MM.1S (cell line): ENCODE measurements around the gene ABCC9.

Experiments used
- DNase-seq: peaks from one replicate; pipeline ENCODE4 v3.0.0-alpha.2; 2015
- H2AFZ ChIP-seq: fragments of 300-600 bp; sonication (generic); 2 replicates; pipeline ENCODE4 v1.6.0; 2016; ENCODE audit warnings: antibody characterized with exemption, low read length
- H3F3A ChIP-seq: fragments of 300-600 bp; sonication (generic); 2 replicates; pipeline ENCODE4 v1.6.1; 2016; ENCODE audit warnings: mild to moderate bottlenecking, antibody characterized with exemption, low read length, moderate library complexity, mixed read lengths; ENCODE audit not compliant: insufficient read depth
- H3K27ac ChIP-seq: fragments of 300-600 bp; sonication (generic); 2 replicates; pipeline ENCODE4 v1.5.1; 2016; ENCODE audit warnings: mild to moderate bottlenecking, low read length
- H3K27me3 ChIP-seq: fragments of 300-600 bp; sonication (generic); replicated peaks from 2 replicates; pipeline ENCODE4 v1.6.0; 2016; ENCODE audit warnings: low read length; ENCODE audit not compliant: insufficient read depth
- H3K36me3 ChIP-seq: fragments of 300-600 bp; sonication (generic); replicated peaks from 2 replicates; pipeline ENCODE4 v1.6.1; 2016; ENCODE audit warnings: mild to moderate bottlenecking, low read length, mixed read lengths; ENCODE audit not compliant: insufficient read depth
- H3K4me1 ChIP-seq: fragments of 300-600 bp; sonication (generic); 2 replicates; pipeline ENCODE4 v1.6.1; 2016; ENCODE audit warnings: low read length, mixed read lengths
- H3K4me2 ChIP-seq: fragments of 300-600 bp; sonication (generic); 2 replicates; pipeline ENCODE4 v1.6.0; 2016; ENCODE audit warnings: low read depth, low read length
- H3K4me3 ChIP-seq: fragments of 300-600 bp; sonication (generic); 2 replicates; pipeline ENCODE4 v1.5.1; 2016; ENCODE audit warnings: low read length, mixed read lengths
- H3K79me2 ChIP-seq: fragments of 300-600 bp; sonication (generic); 2 replicates; pipeline ENCODE4 v1.6.1; 2016; ENCODE audit warnings: mixed run types, low read length, mixed read lengths
- H3K9ac ChIP-seq: fragments of 300-600 bp; sonication (generic); 2 replicates; pipeline ENCODE4 v1.6.1; 2016; ENCODE audit warnings: low read length, mixed read lengths
- H3K9me2 ChIP-seq: fragments of 300-600 bp; sonication (generic); replicated peaks from 2 replicates; pipeline ENCODE4 v1.6.1; 2016; ENCODE audit warnings: mild to moderate bottlenecking, low read length, mixed read lengths; ENCODE audit not compliant: insufficient read depth
- H3K9me3 ChIP-seq: fragments of 300-600 bp; sonication (generic); replicated peaks from 2 replicates; pipeline ENCODE4 v1.6.1; 2016; ENCODE audit warnings: mild to moderate bottlenecking, low read length, mixed read lengths; ENCODE audit not compliant: insufficient read depth
- H4K20me1 ChIP-seq: fragments of 300-600 bp; sonication (generic); 2 replicates; pipeline ENCODE4 v1.6.1; 2016; ENCODE audit warnings: mild to moderate bottlenecking, low read length, moderate library complexity, mixed read lengths; ENCODE audit not compliant: insufficient read depth
- CTCF ChIP-seq: fragments of 300-600 bp; sonication (generic); IDR thresholded peaks from 2 replicates; pipeline ENCODE4 v1.5.1; 2016; ENCODE audit warnings: antibody characterized with exemption, low read length, mixed read lengths
- EZH2 ChIP-seq: fragments of 300-600 bp; sonication (generic); optimal IDR thresholded peaks from 2 replicates; pipeline ENCODE3; 2017; ENCODE audit warnings: low read depth, mild to moderate bottlenecking, antibody characterized with exemption, low read length, mixed read lengths
- EZH2phosphoT487 ChIP-seq: fragments of 300-600 bp; sonication (generic); IDR thresholded peaks from 2 replicates; pipeline ENCODE4 v1.6.1; 2018; ENCODE audit warnings: antibody characterized with exemption, low read length

The ABCC9 gene

GRCh38 chr12:21972055-21972454 lies 30.8 kb upstream of the ABCC9 start:
- Histone ChIP-seq H3K27ac (no peak overlapping the region), H4K20me1 (no peaks in the 10 kb centered on the region), H2AFZ (no peak overlapping the region), H3K4me1 (no peaks in the 10 kb centered on the region), H3K36me3 (no peaks in the 10 kb centered on the region), H3K79me2 (no peaks in the 10 kb centered on the region), H3K4me3 (no peak overlapping the region), H3K9me3 (no peaks in the 10 kb centered on the region), H3K4me2 (no peak overlapping the region), H3K27me3 (no peaks in the 10 kb centered on the region), H3K9ac (no peak overlapping the region), H3F3A (no peaks in the 10 kb centered on the region), H3K9me2 (no peaks in the 10 kb centered on the region)
- DNase-seq = no peak
- TF ChIP-seq EZH2 = no peak
- no peak for TF ChIP-seq EZH2phosphoT487

GRCh38 chr12:21971344-21971743 lies 30.1 kb upstream of the ABCC9 start:
- H3K4me3 ChIP-seq = no peak overlapping the region
- DNase-seq = no peak
- H3K27ac ChIP-seq = no peak overlapping the region
- no peak overlapping the region for H3K4me2 ChIP-seq
- no peaks in the 10 kb centered on the region for H3K27me3 ChIP-seq
- TF ChIP-seq EZH2phosphoT487 = no peak
- no peak for TF ChIP-seq CTCF
- no peak for TF ChIP-seq EZH2
- H3K36me3 ChIP-seq = no peaks in the 10 kb centered on the region
- no peaks in the 10 kb centered on the region for H3F3A ChIP-seq
- no peaks in the 10 kb centered on the region for H3K9me2 ChIP-seq
- no peaks in the 10 kb centered on the region for H3K4me1 ChIP-seq
- no peaks in the 10 kb centered on the region for H4K20me1 ChIP-seq
- H3K9me3 ChIP-seq = no peaks in the 10 kb centered on the region
- no peak overlapping the region for H3K9ac ChIP-seq
- H2AFZ ChIP-seq = no peak overlapping the region
- H3K79me2 ChIP-seq = no peaks in the 10 kb centered on the region

GRCh38 chr12:21962821-21963220 lies 21.6 kb upstream of the ABCC9 start:
- no peak overlapping the region for H3K4me2 ChIP-seq
- no peaks in the 10 kb centered on the region for H4K20me1 ChIP-seq
- H3K4me3 ChIP-seq = no peak overlapping the region
- TF ChIP-seq CTCF (no peak), EZH2 (no peak), EZH2phosphoT487 (no peak)
- H3K4me1 ChIP-seq = no peaks in the 10 kb centered on the region
- no peak for DNase-seq
- H3K9me3 ChIP-seq = no peaks in the 10 kb centered on the region
- H3F3A ChIP-seq = no peaks in the 10 kb centered on the region
- no peak overlapping the region for H3K27ac ChIP-seq
- no peak overlapping the region for H3K9ac ChIP-seq
- H3K9me2 ChIP-seq = no peaks in the 10 kb centered on the region
- no peaks in the 10 kb centered on the region for H3K36me3 ChIP-seq
- no peaks in the 10 kb centered on the region for H3K27me3 ChIP-seq
- no peaks in the 10 kb centered on the region for H3K79me2 ChIP-seq
- H2AFZ ChIP-seq = no peak overlapping the region

- DNase-seq = no peak
- TF ChIP-seq CTCF (no peak), EZH2 (no peak), EZH2phosphoT487 (no peak)
- Histone ChIP-seq H3K9me3 (no peaks in the 10 kb centered on the region), H3K36me3 (no peaks in the 10 kb centered on the region), H2AFZ (no peak overlapping the region), H3K4me3 (no peak overlapping the region), H3K27me3 (no peaks in the 10 kb centered on the region), H3F3A (no peaks in the 10 kb centered on the region), H3K4me1 (no peaks in the 10 kb centered on the region), H3K9ac (no peak overlapping the region), H4K20me1 (no peaks in the 10 kb centered on the region), H3K27ac (no peak overlapping the region), H3K79me2 (no peaks in the 10 kb centered on the region), H3K4me2 (no peak overlapping the region), H3K9me2 (no peaks in the 10 kb centered on the region)
These were observed 21.0 kb upstream of the ABCC9 start for GRCh38 chr12:21962236-21962635.
